Suppressor macrophage (primary cell): Measurements from ENCODE around the gene SLC6A9.

Experiments used
- DNase-seq, 4 experiments: peaks; one replicate each; pipeline ENCODE4 v3.0.0-alpha.2; 2020 to 2022

The SLC6A9 gene

DNA sequence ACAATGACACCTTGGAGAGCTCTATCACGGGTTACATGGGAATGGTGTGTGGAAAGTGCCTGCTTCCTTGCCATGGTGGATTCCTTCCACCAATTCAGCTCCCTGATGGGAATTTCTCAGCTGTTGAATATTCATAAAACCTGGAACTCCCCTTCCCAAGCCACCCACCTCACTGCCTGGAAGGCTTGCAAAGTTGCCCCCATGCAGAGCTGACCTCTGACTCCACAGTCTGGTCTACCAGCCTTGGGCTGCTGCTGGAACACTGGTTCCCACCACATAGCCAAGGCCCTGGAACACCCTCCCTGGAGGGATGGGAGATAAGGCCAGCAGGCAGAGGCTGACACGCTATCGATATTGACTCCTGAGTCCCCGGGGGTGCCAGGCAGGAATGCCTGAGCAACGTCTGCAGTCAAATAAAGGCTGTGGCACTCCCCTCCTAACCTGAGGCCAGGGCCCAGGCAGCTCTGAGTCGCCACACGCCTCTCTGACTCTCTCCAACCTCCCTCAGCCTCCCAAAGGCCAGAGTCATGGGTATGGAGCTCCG lies 31.1 kb downstream of the SLC6A9 start:
- DNase-seq: no peak

- no peak for DNase-seq
Measured at GRCh38 chr1:43999455-43999854, 31.8 kb downstream of the SLC6A9 start.

- no peak for DNase-seq
Measured at GRCh38 chr1:43998000-43998378, 33.3 kb downstream of the SLC6A9 start.

DNA sequence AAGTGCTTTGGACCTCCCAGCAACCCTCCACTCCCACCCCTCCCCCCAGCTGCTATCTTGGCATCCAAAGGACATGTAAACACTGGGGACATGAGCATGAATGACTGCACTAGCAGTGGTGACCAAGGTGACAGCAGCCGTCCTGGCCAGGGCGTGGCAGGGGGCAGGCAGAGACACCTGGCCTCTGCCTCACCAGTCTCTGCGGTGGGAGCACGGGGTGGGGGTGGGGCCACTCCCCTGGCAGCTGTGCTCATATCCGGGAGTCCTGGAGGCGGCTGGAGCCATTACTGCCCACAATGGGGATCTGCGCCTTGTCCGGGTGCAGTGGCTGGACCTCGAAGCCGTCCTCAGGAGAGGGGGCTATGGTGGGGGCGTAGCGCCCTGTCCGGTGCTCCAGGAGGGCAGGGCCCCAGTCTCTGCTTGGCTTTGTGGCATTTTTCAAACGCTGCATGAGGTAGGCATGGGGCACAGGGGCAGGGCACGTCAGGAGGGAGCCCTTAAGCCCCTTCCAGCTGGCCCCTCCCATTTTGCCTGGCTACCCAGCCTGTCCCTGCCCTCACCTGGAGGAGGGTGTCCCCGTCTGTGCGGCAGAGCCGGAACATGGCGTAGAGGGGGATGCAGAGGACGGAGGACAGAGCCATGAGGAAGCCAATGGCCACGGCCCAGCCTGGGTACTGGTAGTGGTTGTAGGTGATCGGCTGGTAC lies 33.8 kb downstream of the SLC6A9 start:
- no peak for DNase-seq

DNA sequence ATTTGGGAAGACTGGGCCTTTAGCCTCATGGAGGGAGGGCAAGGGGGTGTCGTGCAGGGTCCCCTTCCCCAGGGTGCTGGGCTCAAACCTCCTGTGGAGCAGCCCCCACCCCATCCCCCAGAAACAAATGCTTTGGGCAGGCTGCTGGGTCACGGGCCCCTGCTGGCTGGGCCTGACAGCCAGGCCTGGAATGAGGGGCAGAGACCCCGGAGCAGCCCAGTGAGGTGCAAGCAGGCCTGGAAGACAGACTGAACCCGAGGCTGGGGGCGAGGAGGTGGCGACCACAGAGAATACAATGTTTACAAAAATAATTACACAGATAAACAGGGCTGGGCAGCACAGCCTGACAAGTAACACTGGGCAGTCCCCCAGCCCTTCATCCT lies 34.5 kb downstream of the SLC6A9 start:
- no peak for DNase-seq

- no peak for DNase-seq
Measured at GRCh38 chr1:43995984-43996732, 35.1 kb downstream of the SLC6A9 start.

DNA sequence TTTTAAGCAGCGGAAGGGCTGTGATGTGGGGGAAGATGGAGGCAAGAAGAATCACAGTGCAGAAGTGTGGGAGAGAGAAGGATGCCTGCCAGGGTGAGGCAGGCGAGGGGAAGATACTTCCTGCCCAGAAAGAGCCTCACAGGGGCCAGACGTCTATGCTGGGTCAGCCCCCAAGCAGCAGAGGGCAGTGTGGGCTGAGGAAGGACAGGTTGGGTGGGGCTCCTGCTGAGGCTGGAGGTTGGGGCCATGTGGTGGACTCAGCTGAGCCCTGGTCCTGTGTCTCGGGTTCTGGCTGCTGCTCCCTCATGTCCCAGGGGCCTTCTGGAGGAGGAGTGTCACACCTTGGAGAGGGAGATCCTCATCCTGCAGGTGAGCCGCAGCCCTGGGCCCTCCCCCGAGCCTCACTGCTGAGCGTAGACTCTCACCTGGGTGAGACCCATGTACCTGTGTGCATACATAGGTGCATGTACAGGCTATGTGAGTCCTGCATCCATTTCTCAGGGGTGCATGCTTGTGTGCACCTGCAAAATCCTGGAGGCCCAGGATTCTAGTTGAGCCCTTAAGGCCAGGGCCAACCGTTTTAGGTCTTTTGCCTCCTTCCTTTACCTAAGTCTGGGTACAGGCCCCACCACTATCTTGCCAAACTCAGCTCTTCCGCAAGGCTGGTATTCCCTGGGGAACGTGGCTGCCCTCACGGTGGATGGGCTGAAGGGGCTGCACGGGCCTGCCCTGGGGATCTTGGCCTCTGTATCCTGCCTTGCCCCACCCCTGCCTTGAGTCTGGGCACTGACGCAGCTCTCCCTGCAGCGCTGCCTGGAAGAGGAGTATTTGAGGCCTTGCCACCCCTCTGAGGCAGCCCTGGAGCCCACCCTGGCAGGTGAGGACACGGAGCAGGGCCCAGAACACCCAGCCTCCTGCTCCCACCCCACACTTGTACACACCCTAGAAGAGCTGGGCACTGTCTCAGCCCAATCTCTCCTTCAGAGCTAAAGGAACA lies 36.2 kb downstream of the SLC6A9 start:
- peak in 3 of 4 experiments; percentile 18 to 33 (median 20) for DNase-seq

- DNase-seq: no peak
Measured at GRCh38 chr1:43994071-43994470, 37.2 kb downstream of the SLC6A9 start.

DNA sequence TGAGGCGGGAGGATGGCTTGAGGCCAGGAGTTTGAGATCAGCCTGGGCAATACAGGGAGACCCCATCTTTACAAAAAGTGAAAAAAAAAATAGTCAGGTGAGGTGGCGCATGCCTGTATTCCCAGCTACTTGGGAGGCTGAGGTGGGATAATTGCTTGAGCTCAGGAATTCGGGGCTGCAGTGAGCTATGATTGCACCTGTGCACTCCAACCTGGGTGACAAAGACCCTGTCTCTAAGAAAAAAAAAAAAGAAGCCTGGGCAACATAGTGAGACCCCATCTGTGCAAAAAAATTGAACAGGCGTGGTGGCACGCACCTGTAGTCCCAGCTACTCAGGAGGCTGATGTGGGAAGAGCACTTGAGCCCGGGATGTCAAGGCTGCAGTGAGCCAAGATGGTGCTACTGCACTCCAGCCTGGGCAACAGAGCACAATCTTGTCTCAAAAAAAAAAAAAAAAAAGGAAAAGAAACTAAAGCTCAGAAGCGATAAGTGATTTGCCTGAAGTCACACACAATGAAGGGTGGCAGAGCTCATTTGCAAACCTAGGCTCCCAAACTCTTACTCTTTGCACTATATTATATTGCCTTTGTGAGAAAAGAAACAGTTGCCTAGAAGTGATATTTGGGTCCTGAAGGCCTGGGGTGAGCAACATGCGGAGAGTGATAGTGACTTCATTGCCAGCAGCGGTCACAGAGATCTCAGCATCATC lies 37.9 kb downstream of the SLC6A9 start:
- no peak for DNase-seq

DNA sequence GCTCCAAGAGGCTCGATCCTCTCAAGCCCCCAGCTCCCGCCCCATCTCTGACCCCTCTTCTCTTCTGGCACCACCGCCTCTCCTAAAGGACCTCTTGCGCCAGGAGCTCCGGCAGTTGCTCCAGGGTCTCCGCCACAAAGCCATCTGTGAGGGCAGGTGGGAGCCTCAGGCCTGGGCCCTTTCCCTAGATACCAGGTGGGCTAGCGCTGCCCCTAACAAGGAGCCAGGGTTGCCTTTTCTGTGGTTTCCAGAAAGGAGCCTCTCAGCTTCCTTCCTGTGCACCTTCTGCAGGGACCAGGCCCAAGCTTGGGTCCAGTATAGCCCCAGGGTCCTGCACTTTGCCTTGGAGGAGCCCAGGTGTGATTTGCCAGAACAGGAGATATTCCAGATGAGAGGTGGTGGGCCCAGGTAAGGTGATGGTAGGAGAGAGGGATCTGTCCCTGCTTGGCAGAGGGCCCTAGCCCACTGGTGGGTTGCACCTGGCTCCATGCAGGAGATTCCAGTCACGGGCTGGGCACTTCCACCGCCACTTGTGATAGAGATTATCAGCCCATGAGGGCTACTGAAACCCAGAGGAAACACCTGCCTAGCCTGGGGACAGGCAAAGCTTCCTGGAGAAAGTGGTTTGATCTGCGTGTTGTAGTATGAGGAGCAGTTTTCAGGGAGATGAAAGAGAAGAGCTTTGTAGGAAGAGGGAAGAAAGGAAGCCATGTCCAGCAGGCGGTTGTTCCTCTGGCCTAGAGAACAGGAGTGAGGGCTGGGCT lies 38.8 kb downstream of the SLC6A9 start:
- no peak for DNase-seq

DNA sequence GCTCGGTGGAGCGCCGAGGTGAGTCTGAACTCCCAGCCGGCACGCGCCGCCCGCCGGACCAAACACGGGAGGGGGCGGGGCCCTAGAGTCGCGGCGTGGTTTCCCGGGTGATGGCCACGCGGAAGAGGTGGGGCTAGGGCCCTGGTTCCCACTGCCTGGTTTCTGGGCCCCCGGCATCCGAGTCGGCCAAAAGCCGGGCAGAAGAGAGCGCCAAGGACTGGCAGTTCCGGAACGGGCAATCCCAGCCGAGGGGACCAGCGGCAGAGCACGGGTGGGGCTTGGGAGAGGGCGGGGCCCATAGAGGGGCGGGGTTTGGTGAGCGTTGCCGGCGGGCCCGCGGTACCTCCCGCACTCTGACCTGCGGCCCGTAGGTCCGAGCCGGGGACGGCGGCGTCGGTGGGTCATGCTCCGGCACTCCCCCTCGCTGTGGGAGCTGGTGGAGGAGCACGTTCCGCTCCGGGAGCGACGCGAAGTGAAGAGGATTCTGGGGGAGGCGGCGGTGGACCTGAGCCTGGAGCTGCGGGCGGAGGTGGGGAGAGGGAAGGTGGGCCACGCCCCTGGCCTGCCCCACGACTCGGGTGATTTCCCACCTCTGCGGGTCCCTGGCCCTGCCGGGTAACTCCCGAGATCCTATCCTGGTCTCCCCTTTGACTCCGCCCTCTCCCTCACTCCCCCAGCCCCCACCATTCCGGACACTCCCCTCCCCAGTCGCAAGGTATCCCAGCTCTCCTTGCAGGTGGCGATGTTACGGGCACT lies 39.6 kb downstream of the SLC6A9 start, which contains the start of gene CCDC24:
TSS of gene CCDC24 (plus strand) at position 124 of the 756 bp plus-strand sequence. CDS start at position 404, 280 bp downstream.
- DNase-seq: peak; percentile 81 to 91 (median 88)

GRCh38 chr1:43991200-43991475 lies 40.1 kb downstream of the SLC6A9 start:
- DNase-seq: no peak

GRCh38 chr1:43990271-43991199 lies 40.7 kb downstream of the SLC6A9 start:
- no peak for DNase-seq

- DNase-seq: no peak
Measured at GRCh38 chr1:43987159-43987902, 43.9 kb downstream of the SLC6A9 start.

GRCh38 chr1:43986712-43987111 lies 44.5 kb downstream of the SLC6A9 start:
- no peak for DNase-seq

GRCh38 chr1:43985984-43986595 lies 45.2 kb downstream of the SLC6A9 start:
- no peak for DNase-seq

DNA sequence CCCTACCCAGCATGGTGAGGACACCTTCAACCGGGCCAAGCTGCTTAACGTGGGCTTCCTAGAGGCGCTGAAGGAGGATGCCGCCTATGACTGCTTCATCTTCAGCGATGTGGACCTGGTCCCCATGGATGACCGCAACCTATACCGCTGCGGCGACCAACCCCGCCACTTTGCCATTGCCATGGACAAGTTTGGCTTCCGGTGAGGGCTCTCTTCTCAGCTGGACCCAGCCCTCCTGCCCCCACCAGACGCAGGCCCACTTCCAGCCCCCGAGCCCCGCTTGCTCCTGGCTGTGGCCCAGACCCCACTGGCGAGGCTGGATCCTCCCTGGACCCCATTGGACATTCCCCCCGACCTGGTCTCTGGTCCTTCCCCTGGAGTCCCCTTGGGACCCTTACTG lies 46.4 kb downstream of the SLC6A9 start:
- no peak for DNase-seq

GRCh38 chr1:43983253-43983899 lies 47.9 kb downstream of the SLC6A9 start:
- no peak for DNase-seq
